HepG2 (cell line): ENCODE measurements around the gene SMAD3. TPM values are rescaled to one million over a fixed set of nuclear protein-coding genes. Genes with fewer than 3 reads are reported as not detected.

Experiments
- ATF7-NPFF ChIP-seq: sonication (generic); formaldehyde crosslinking; IDR thresholded peaks from 2 replicates; pipeline ENCODE4 v1.8.1; 2023; ENCODE audit warnings: mild to moderate bottlenecking, low read depth, missing genetic modification reagents, moderate library complexity
- ELF1 ChIP-seq: sonication (generic); formaldehyde crosslinking; IDR thresholded peaks from 2 replicates; pipeline ENCODE4 v1.4.0; 2020; ENCODE audit warnings: missing genetic modification reagents
- GTF3A ChIP-seq: sonication (generic); formaldehyde crosslinking; conservative IDR thresholded peaks from 2 replicates; pipeline ENCODE4 v1.4.0; 2020; ENCODE audit warnings: mild to moderate bottlenecking, missing genetic modification reagents
- HNRNPK ChIP-seq: fragments of 200-400 bp; formaldehyde crosslinking; IDR thresholded peaks from 2 replicates; pipeline ENCODE4 v1.6.1; 2018; ENCODE audit warnings: low read length, low read depth, moderate library complexity, mild to moderate bottlenecking; ENCODE audit not compliant: poor library complexity, severe bottlenecking
- KDM1A ChIP-seq: IDR thresholded peaks from 2 replicates; pipeline ENCODE4 v1.6.1; 2016; ENCODE audit warnings: missing compliant biosample characterization
- RAD21 ChIP-seq: fragments of 450-650 bp; formaldehyde crosslinking; IDR thresholded peaks from 2 replicates; pipeline ENCODE4 v1.5.0; 2020; ENCODE audit warnings: mild to moderate bottlenecking
- SAP130 ChIP-seq: IDR thresholded peaks from 2 replicates; pipeline ENCODE4 v1.6.1; 2016; ENCODE audit warnings: low read depth
- SKI ChIP-seq: fragments of 450-650 bp; IDR thresholded peaks from one replicate; pipeline ENCODE4 v1.6.1; 2018; ENCODE audit warnings: mild to moderate bottlenecking; ENCODE audit not compliant: partially characterized antibody
- TGIF2 ChIP-seq: IDR thresholded peaks from 2 replicates; pipeline ENCODE4 v1.6.1; 2016; ENCODE audit warnings: control low read depth, missing compliant biosample characterization
- ZMYM4 ChIP-seq: sonication (generic); formaldehyde crosslinking; IDR thresholded peaks from 2 replicates; pipeline ENCODE4 v1.8.1; 2023; ENCODE audit warnings: mild to moderate bottlenecking, missing genetic modification reagents
- ZNF354B ChIP-seq: sonication (generic); formaldehyde crosslinking; IDR thresholded peaks from 2 replicates; pipeline ENCODE4 v1.8.0; 2022; ENCODE audit warnings: mild to moderate bottlenecking, missing genetic modification reagents
- ZNF543 ChIP-seq: sonication (generic); formaldehyde crosslinking; IDR thresholded peaks from 2 replicates; pipeline ENCODE4 v1.4.0; 2020; ENCODE audit warnings: mild to moderate bottlenecking, missing genetic modification reagents
- ZNF609 ChIP-seq: sonication (generic); formaldehyde crosslinking; IDR thresholded peaks from 2 replicates; pipeline ENCODE4 v1.4.0; 2020; ENCODE audit warnings: mild to moderate bottlenecking, missing genetic modification reagents, borderline replicate concordance
- ZNF614 ChIP-seq: IDR thresholded peaks from 2 replicates; pipeline ENCODE4 v1.6.1; 2018; ENCODE audit warnings: missing biosample characterization, missing genetic modification reagents, inconsistent platforms, borderline replicate concordance
- ZNF619 ChIP-seq: sonication (generic); formaldehyde crosslinking; IDR thresholded peaks from 2 replicates; pipeline ENCODE4 v1.4.0; 2020; ENCODE audit warnings: mild to moderate bottlenecking, missing genetic modification reagents
- ZNF747 ChIP-seq: sonication (generic); formaldehyde crosslinking; IDR thresholded peaks from 2 replicates; pipeline ENCODE4 v1.8.1; 2023; ENCODE audit warnings: missing genetic modification reagents, mild to moderate bottlenecking, borderline replicate concordance
- polyA plus RNA-seq, 8 experiments: library from polyadenylated mRNA; depleted of rRNA in 3 of 8; stranded (reverse) in 7 of 8; unstranded in 1 of 8; fragments of >200 nt; fragmentation: Illumina TruSeq in 4 of 8; extraction: Trizol in 4 of 8; gene quantifications; 2 replicates each; pipeline versions ENCODE4 v1.2.1 to v1.2.3, GENCODE V29; 2011 to 2016; ENCODE audit warnings: low read depth in 4 of 8, missing spikeins in 1 of 8, mixed read lengths in 1 of 8; ENCODE audit not compliant: insufficient read depth in 1 of 8
- total RNA-seq, 5 experiments: library from RNA; depleted of rRNA; stranded (reverse); fragments of >200 nt; fragmentation: Illumina TruSeq; extraction: Trizol; gene quantifications; 2 replicates each; pipeline ENCODE4 v1.2.3, GENCODE V29; 2016; ENCODE audit warnings: low read depth in 1 of 5
- TF ChIP-seq, protein P1 (sequence below): sonication (generic); formaldehyde crosslinking; IDR thresholded peaks from 2 replicates; pipeline ENCODE4 v1.8.1; 2023; ENCODE audit warnings: mild to moderate bottlenecking, missing genetic modification reagents, borderline replicate concordance
- TF ChIP-seq, protein P2 (sequence below), 2 experiments: sonication (generic) in 1 of 2; formaldehyde crosslinking in 1 of 2; IDR thresholded peaks; 2 replicates each; pipeline versions ENCODE4 v1.4.0 to v1.6.1; 2018 to 2020; ENCODE audit warnings: missing genetic modification reagents in 2 of 2, borderline replicate concordance in 1 of 2, low read depth in 1 of 2, mild to moderate bottlenecking in 1 of 2, missing biosample characterization in 1 of 2
- TF ChIP-seq, protein P3 (sequence below): sonication (generic); formaldehyde crosslinking; IDR thresholded peaks from 2 replicates; pipeline ENCODE4 v1.4.0; 2020; ENCODE audit warnings: missing genetic modification reagents, low read depth, mild to moderate bottlenecking, borderline replicate concordance

SMAD3 gene
- total and polyA plus RNA-seq, 2 of the 13 experiments (the other 11 are each of a cell fraction or from before 2014, with no cell fraction given): 8.6 to 56.3 TPM

DNA sequence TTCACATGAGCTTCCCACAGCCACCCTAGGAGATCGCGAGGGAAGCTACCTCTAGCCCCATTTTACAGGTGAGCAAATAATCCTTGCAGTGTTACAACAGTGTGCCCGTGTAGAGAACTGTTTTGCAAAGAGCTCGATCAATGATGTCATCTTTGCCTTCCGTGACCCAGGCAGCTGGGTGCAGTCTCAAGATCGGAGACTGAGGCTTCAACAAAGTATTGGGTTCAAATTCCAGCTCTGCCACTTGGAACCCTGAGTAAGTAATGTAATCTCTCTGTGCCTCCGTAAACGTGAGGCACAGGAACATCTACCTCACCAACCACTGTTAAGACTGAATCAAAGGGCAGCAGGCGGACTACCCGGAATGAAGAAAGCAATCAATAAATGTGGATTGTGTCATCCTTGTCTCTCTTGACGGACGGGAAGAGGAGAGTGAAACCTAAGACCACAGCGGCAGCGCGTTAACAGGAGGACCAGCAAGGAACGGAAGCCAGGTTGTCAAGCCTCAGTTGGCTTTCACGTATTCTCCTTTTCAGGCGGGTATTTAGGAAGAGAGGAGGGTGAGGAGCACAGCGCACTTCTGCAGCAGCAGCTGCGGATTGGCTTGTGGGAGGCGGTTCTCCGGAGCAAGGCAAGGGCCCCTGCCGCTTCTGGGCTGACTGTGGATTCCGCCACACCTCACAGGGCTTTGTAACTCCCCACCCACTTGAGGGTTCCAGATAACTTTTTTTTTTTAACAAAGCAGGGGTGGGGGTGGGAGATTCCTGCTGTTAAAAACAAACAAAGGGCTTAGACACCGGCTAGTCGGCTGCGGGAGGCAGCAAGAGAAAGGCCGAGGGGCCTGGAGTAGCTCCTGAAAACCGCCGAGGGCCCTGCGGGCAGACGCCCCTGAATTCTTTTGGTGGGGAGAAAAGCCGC, 1.5 kb upstream of the SMAD3 start (continued):
- TF ChIP-seq ZNF619 (CRISPR knock-in tag) (no peak), TGIF2 (peak; percentile 91), ZNF747 (CRISPR knock-in tag) (no peak), ELF1 (CRISPR knock-in tag) (peak; percentile 37; the same call in 1 of the 2 replicates), ZNF614 (CRISPR knock-in tag) (peak; percentile 59; the same call in 1 of the 2 replicates), HNRNPK (no peak), ZNF609 (CRISPR knock-in tag) (peak; percentile 65), SKI (peak; percentile 75), ATF7-NPFF (CRISPR knock-in tag) (peak; percentile 53; the same call in 1 of the 2 replicates), ZMYM4 (CRISPR knock-in tag) (0 out of 2 replicates have a peak, but pooled peaks have one; percentile 58), ZNF354B (CRISPR knock-in tag) (0 out of 2 replicates have a peak, but pooled peaks have one; percentile 37), SAP130 (CRISPR knock-in tag) (peak; percentile 91), GTF3A (CRISPR knock-in tag) (no peak), ZNF543 (CRISPR knock-in tag) (0 out of 2 replicates have a peak, but pooled peaks have one; percentile 54), KDM1A (CRISPR knock-in tag) (peak; percentile 79; the same call in 1 of the 2 replicates), RAD21 (CRISPR knock-in tag) (peak; percentile 37)
- TF ChIP-seq, protein P1, sequence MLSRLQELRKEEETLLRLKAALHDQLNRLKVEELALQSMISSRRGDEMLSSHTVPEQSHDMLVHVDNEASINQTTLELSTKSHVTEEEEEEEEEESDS (CRISPR knock-in tag): peak; percentile 78; the same call in 1 of the 2 replicates
- TF ChIP-seq, protein P2, sequence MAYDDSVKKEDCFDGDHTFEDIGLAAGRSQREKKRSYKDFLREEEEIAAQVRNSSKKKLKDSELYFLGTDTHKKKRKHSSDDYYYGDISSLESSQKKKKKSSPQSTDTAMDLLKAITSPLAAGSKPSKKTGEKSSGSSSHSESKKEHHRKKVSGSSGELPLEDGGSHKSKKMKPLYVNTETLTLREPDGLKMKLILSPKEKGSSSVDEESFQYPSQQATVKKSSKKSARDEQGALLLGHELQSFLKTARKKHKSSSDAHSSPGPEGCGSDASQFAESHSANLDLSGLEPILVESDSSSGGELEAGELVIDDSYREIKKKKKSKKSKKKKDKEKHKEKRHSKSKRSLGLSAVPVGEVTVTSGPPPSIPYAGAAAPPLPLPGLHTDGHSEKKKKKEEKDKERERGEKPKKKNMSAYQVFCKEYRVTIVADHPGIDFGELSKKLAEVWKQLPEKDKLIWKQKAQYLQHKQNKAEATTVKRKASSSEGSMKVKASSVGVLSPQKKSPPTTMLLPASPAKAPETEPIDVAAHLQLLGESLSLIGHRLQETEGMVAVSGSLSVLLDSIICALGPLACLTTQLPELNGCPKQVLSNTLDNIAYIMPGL (CRISPR knock-in tag; IDR thresholded peaks at IDR 0.05; ENCODE audit: borderline replicate concordance in 1 of 2, low read depth in 1 of 2): peak; percentile 58 to 68; a peak in 3 of 4 replicates
- TF ChIP-seq, protein P3, sequence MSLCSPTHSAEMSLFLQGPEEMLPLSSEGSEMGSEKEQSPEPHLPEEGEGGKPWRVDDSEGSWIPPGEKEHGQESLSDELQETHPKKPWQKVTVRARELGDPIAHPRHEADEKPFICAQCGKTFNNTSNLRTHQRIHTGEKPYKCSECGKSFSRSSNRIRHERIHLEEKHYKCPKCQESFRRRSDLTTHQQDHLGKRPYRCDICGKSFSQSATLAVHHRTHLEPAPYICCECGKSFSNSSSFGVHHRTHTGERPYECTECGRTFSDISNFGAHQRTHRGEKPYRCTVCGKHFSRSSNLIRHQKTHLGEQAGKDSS (CRISPR knock-in tag): peak; percentile 77
